GM18526 (cell line): ENCODE results near the gene TMEM116.

ENCODE experiments used
- POLR2A ChIP-seq: IDR thresholded peaks from 3 replicates; pipeline ENCODE4 v1.6.1; 2011; ENCODE audit not compliant: insufficient read length; ENCODE audit errors: extremely low read depth

The TMEM116 gene

GRCh38 chr12:111927346-111927745 lies 85.6 kb downstream of the TMEM116 start:
- TF ChIP-seq POLR2A, result no peak

- no peak for TF ChIP-seq POLR2A
Measured at GRCh38 chr12:111926631-111927030, 86.3 kb downstream of the TMEM116 start.

GRCh38 chr12:111925171-111925570 lies 87.8 kb downstream of the TMEM116 start:
- TF ChIP-seq POLR2A, result no peak

DNA sequence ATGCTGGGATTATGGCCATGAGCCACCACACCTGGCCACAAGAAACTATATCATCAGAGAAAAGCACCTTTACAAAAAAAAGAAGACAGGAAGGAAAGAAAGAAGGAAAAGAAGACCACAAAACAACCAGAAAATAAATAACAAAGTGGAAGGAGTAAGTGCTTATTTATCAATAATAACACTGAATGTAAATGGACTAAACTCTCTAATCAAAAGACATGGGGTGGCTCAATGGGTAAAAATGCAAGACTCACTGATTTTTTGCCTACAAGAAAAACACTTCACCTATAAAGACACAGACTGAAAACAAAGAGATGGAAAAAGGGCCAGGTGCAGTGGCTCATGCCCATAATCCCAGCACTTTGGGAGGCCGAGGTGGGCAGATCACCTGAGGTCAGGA lies 105.2 kb downstream of the TMEM116 start:
- TF ChIP-seq POLR2A, result no peak

DNA sequence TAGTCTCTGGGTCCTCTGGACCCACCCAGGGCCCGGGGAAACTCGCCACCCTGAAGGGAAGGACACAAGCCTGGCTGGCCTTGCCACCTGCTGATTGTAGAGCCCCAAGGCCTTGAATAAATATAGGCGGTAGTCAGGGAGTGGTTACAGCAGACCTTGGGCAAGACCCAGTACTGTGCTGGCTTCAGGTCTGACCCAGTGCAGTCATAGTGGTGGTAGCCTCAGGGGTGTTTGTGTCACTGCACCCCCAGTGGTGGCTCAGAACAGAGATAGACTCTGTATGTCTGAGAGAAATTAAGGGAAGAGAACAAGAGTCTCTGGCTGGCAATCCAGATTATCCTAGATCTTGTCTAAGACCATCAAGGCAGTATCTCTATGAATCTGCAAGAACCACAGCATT lies 107.5 kb downstream of the TMEM116 start:
- no peak for TF ChIP-seq POLR2A

GRCh38 chr12:111904446-111904975 lies 108.5 kb downstream of the TMEM116 start:
- TF ChIP-seq POLR2A, result no peak

DNA sequence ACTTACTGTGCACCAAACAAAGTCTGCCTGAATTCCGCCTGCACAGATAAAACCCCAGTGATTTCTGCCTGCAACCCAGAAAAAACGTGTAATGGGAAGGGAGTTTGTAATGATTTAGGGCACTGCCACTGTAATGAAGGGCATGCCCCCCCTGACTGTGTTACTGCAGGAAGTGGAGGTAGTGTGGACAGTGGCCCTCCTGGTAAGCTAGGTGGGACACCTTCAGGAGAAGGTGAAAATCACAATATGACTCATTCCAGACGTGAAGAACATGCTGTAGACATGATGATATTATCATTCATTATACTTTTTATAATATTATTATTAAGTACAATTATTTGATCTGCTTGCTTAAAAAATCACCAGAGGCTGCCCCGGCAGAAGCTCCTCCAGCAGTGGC lies 111.8 kb downstream of the TMEM116 start:
- TF ChIP-seq POLR2A, result no peak

DNA sequence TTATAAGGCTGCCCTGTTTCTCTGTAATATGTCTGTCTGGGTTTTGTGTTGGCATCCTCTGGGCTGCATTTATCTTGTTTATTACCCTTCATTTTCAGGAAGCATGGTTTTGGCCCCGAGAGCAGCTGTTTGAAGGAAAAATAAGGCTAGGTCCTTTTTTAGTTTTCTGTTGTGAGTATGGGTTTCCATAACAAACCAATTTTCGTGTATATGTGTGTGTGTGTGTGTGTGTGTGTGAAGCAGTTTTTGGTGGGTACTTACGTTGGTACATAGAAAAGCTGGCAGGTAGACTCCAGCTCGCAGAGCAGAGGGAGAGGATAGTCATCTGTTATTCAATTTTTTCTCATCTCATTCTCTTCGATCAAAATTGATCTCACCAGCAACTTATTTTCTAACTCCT lies 118.4 kb downstream of the TMEM116 start:
- no peak for TF ChIP-seq POLR2A

GRCh38 chr12:111893287-111893686 lies 119.7 kb downstream of the TMEM116 start:
- no peak for TF ChIP-seq POLR2A

GRCh38 chr12:111887926-111888745 lies 124.8 kb downstream of the TMEM116 start:
- no peak for TF ChIP-seq POLR2A

DNA sequence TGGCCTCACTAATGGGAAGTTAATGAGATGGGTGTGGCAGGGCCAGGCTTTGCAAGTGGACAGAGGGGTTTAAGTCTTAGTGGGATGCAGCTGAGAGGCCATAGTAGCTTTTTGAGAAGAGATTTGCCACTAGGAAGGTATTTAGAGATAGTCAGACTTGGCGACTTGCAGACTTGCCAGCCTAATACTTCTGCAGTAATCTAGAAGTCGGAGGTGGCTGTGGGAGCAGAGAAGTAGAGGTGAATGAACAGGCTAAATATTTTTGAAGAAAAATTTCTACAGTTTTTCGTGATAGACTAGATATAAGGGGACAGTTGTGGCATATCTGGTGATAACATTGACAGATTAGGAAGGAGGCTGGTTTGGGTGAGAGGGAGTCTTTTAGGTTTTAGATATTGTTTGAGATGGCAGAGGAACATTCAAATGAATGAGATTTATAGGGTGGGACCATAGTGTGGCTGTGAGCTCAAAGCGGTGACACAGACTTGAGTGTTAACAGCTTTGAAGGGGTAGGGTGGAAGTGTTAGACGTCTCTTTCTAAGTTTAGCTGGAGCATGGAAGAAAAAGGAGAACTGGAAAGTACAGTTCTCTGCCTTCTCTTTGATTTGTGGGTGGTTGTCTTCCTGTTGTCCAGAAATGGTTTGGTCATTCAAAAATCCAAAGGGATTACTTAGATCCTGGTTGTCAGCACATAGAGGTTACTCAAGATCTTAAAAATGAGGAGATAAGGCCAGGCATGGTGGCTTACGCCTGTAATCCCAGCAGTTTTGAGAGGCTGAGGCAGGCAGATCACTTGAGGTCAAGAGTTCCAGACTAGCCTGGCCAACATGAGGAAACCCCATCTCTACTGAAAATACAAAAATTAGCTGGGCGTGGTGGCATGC lies 126.1 kb downstream of the TMEM116 start:
- no peak for TF ChIP-seq POLR2A

DNA sequence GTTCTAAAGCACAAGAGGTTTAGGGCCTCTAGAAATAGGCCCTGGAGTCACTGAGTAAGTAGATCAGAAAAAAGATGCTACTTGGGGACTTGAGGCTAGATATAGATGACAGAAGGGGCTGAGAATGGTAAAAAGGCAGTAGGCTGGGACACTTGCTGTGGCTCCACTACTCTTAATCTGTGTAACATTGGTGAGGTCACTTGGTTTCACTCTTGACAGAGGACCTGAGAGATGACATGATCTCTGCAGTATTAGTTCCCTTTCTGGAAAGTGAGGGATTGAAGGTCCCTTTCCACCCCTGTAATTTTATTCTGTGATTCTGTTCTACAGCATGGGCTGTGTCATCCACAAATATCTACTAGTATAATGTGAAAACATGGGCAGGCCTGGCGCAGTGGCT lies 131.2 kb downstream of the TMEM116 start:
- TF ChIP-seq POLR2A, result no peak
